Measurements from ENCODE around the gene RBM18. TPM values are rescaled to one million over a fixed set of nuclear protein-coding genes. Genes with fewer than 3 reads are reported as not detected.

Gene RBM18
- total RNA-seq, 1 donor from 2014 or later, result 29.1 TPM

DNA sequence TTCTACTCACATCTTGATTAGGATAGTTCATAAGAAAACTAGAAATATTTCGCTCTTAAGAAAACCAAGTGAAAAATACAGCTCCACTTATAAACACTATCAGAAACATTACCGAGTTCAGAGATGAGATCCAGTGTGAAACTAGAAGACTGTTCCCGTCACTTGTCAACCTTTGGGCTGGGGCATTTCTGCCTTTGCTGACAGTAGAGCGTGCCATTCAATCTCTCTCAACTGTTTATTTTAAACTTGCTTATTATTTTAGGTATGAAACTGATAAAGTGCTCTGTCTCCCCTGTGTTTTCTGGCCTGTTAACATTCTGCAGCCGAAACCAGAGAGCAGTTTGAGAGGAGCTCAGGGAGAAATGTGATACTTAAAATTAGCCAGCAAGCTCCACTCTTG, 16.7 kb upstream of the RBM18 start:
- no peaks in the 10 kb centered on the region for H3K27me3 ChIP-seq (ENCODE audit: insufficient read depth, low read length)
- H3K79me2 ChIP-seq (ENCODE audit: insufficient read depth, low read length), result peaks cover 28% of the 10 kb centered on the region
- no peak overlapping the region for H2AFZ ChIP-seq (ENCODE audit: low read depth, low read length)
- H3K27me3 Mint-ChIP-seq (ENCODE audit: low read depth, unreplicated experiment), result no peaks in the 10 kb centered on the region
- DNase-seq (ENCODE audit: low read depth) (no peak), FAIRE-seq (no peak)
- no peak for TF ChIP-seq EZH2 (IDR thresholded peaks at IDR 0.05; ENCODE audit: insufficient read depth, low read length)
- TF ChIP-seq, protein P1, sequence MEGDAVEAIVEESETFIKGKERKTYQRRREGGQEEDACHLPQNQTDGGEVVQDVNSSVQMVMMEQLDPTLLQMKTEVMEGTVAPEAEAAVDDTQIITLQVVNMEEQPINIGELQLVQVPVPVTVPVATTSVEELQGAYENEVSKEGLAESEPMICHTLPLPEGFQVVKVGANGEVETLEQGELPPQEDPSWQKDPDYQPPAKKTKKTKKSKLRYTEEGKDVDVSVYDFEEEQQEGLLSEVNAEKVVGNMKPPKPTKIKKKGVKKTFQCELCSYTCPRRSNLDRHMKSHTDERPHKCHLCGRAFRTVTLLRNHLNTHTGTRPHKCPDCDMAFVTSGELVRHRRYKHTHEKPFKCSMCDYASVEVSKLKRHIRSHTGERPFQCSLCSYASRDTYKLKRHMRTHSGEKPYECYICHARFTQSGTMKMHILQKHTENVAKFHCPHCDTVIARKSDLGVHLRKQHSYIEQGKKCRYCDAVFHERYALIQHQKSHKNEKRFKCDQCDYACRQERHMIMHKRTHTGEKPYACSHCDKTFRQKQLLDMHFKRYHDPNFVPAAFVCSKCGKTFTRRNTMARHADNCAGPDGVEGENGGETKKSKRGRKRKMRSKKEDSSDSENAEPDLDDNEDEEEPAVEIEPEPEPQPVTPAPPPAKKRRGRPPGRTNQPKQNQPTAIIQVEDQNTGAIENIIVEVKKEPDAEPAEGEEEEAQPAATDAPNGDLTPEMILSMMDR (IDR thresholded peaks at IDR 0.05; ENCODE audit: insufficient read depth, low read depth, low read length), result no peak
- peaks cover 3% of the 10 kb centered on the region for H3K9me3 ChIP-seq (ENCODE audit: insufficient read depth, low read depth, low read length)
- H3K4me1 ChIP-seq (ENCODE audit: insufficient read depth, low read length), result no peaks in the 10 kb centered on the region
- peaks cover 3% of the 10 kb centered on the region for H3K4me1 Mint-ChIP-seq (ENCODE audit: low read depth, unreplicated experiment)
- H3K4me3 Mint-ChIP-seq (ENCODE audit: unreplicated experiment), result no peak overlapping the region
- peaks cover 5% of the 10 kb centered on the region for H3K9me3 Mint-ChIP-seq (ENCODE audit: unreplicated experiment)
- H3K4me2 ChIP-seq (ENCODE audit: low read length), result no peak overlapping the region
- no peak overlapping the region for H3K27ac Mint-ChIP-seq (ENCODE audit: unreplicated experiment)
- H4K20me1 ChIP-seq (ENCODE audit: insufficient read depth, low read length), result peaks cover 28% of the 10 kb centered on the region
- H3K27ac ChIP-seq (ENCODE audit: low read depth, low read length), result no peak overlapping the region
- no peak overlapping the region for H3K9ac ChIP-seq (ENCODE audit: low read length)
- H3K36me3 Mint-ChIP-seq (ENCODE audit: low read depth, unreplicated experiment), result peaks cover 14% of the 10 kb centered on the region
- H3K36me3 ChIP-seq (ENCODE audit: insufficient read depth, low read length), result peaks cover 9% of the 10 kb centered on the region
- no peak overlapping the region for H3K4me3 ChIP-seq (ENCODE audit: insufficient read depth, low read depth, low read length)

DNA sequence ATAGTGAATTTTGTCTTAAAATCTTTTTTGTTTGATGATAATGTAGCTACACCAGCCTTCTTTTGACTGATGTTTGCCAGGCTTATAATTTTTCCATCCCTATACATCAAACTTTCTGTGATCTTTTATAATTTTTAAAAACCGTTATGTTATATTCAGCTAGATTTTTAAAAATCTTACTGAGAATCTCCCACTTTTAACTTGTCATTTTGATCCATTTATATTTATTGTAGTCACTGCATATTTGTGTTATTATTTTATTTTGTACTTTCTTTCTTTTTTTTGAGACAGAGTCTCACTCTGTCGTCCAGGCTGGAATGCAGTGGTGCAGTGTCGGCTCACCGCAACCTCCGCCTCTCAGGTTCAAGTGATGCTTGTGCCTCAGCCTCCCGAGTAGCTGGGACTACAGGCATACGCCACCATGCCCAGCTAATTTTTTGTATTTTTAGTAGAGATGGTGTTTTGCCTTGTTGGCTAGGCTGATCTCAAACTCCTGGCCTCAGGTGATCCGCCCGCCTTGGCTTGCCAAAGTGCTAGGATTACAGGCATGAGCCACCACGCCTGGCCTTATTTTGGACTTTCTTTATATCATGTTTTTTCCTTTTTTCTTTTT, 12.8 kb upstream of the RBM18 start:
- Histone ChIP-seq H3K36me3 (ENCODE audit: insufficient read depth, low read length) (no peaks in the 10 kb centered on the region), H4K20me1 (ENCODE audit: insufficient read depth, low read length) (peaks cover 26% of the 10 kb centered on the region), H3K27me3 (ENCODE audit: insufficient read depth, low read length) (no peaks in the 10 kb centered on the region), H2AFZ (ENCODE audit: low read depth, low read length) (no peak overlapping the region), H3K4me1 (ENCODE audit: insufficient read depth, low read length) (no peaks in the 10 kb centered on the region), H3K79me2 (ENCODE audit: insufficient read depth, low read length) (peaks cover 59% of the 10 kb centered on the region), H3K9ac (ENCODE audit: low read length) (no peak overlapping the region), H3K4me2 (ENCODE audit: low read length) (no peak overlapping the region), H3K9me3 (ENCODE audit: insufficient read depth, low read depth, low read length) (peaks cover 3% of the 10 kb centered on the region), H3K27ac (ENCODE audit: low read depth, low read length) (no peak overlapping the region), H3K4me3 (ENCODE audit: insufficient read depth, low read depth, low read length) (no peak overlapping the region)
- no peak for DNase-seq (ENCODE audit: low read depth)
- no peak for FAIRE-seq
- no peak overlapping the region for H3K4me3 Mint-ChIP-seq (ENCODE audit: unreplicated experiment)
- H3K27ac Mint-ChIP-seq (ENCODE audit: unreplicated experiment), result no peak overlapping the region
- peaks cover 3% of the 10 kb centered on the region for H3K4me1 Mint-ChIP-seq (ENCODE audit: low read depth, unreplicated experiment)
- H3K36me3 Mint-ChIP-seq (ENCODE audit: low read depth, unreplicated experiment), result peaks cover 21% of the 10 kb centered on the region
- H3K9me3 Mint-ChIP-seq (ENCODE audit: unreplicated experiment), result peaks cover 5% of the 10 kb centered on the region
- no peaks in the 10 kb centered on the region for H3K27me3 Mint-ChIP-seq (ENCODE audit: low read depth, unreplicated experiment)
- TF ChIP-seq EZH2 (IDR thresholded peaks at IDR 0.05; ENCODE audit: insufficient read depth, low read length), result no peak
- TF ChIP-seq, protein P1 (IDR thresholded peaks at IDR 0.05; ENCODE audit: insufficient read depth, low read depth, low read length), result no peak

DNA sequence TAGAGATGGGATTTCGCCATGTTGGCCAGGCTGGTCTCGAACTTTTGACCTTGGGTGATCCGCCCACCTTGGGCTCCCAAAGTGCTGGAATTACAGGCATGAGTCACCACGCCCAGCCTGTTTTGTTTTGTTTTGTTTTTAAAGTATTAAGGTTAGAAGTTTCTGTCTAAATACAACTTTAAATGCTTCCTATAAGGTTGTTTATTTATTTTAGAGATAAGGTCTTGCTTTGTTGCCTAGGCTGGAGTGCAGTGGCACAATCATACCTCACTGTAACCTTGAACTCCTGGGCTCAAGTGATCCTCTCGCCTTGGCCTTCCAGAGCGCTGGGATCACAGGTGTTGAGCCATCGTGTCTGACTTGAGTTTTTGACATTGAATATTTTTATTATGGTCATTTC, 11.5 kb upstream of the RBM18 start:
- H3K4me3 Mint-ChIP-seq (ENCODE audit: unreplicated experiment), result no peak overlapping the region
- Histone ChIP-seq H3K9me3 (ENCODE audit: insufficient read depth, low read depth, low read length) (peaks cover 3% of the 10 kb centered on the region), H2AFZ (ENCODE audit: low read depth, low read length) (no peak overlapping the region), H3K27me3 (ENCODE audit: insufficient read depth, low read length) (no peaks in the 10 kb centered on the region), H3K9ac (ENCODE audit: low read length) (no peak overlapping the region), H3K27ac (ENCODE audit: low read depth, low read length) (no peak overlapping the region), H3K36me3 (ENCODE audit: insufficient read depth, low read length) (no peaks in the 10 kb centered on the region), H3K4me1 (ENCODE audit: insufficient read depth, low read length) (no peaks in the 10 kb centered on the region), H4K20me1 (ENCODE audit: insufficient read depth, low read length) (peaks cover 25% of the 10 kb centered on the region), H3K4me2 (ENCODE audit: low read length) (no peak overlapping the region), H3K79me2 (ENCODE audit: insufficient read depth, low read length) (peaks cover 61% of the 10 kb centered on the region), H3K4me3 (ENCODE audit: insufficient read depth, low read depth, low read length) (no peak overlapping the region)
- no peak for DNase-seq (ENCODE audit: low read depth)
- peaks cover 5% of the 10 kb centered on the region for H3K9me3 Mint-ChIP-seq (ENCODE audit: unreplicated experiment)
- TF ChIP-seq EZH2 (IDR thresholded peaks at IDR 0.05; ENCODE audit: insufficient read depth, low read length), result no peak
- TF ChIP-seq, protein P1 (IDR thresholded peaks at IDR 0.05; ENCODE audit: insufficient read depth, low read depth, low read length), result no peak
- no peak overlapping the region for H3K27ac Mint-ChIP-seq (ENCODE audit: unreplicated experiment)
- peaks cover 21% of the 10 kb centered on the region for H3K36me3 Mint-ChIP-seq (ENCODE audit: low read depth, unreplicated experiment)
- no peaks in the 10 kb centered on the region for H3K27me3 Mint-ChIP-seq (ENCODE audit: low read depth, unreplicated experiment)
- FAIRE-seq, result no peak
- no peaks in the 10 kb centered on the region for H3K4me1 Mint-ChIP-seq (ENCODE audit: low read depth, unreplicated experiment)
